Dedifferentiated amniotic fluid mesenchymal stem cell (primary cell): ENCODE measurements around the gene CSDE1.

Experiments
- DNase-seq: peaks from one replicate; pipeline ENCODE4 v3.0.0-alpha.2; 2016; ENCODE audit errors: extremely low spot score

Gene CSDE1

DNA sequence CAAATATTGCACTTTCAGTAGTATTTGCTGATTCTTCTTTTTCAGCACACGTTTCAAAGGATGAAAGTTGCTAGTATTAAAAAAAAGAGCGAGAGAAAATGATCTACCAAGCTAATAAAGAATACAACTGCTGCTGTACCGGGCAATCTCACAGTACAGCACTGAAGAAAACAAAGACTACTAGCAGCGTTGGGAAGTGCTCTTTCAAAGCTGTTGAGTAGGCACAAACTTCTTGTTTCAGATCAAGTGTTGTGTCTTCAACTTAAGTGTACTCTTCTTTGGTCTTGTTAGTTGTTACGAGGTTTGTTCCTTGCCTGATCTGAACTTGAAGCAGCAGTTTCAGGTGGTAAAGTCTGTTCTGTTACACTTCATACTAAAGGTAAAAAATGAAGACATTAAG, 7.9 kb downstream of the CSDE1 start:
- DNase-seq: no peak

GRCh38 chr1:114746450-114747121, 11.2 kb downstream of the CSDE1 start:
- no peak for DNase-seq

DNA sequence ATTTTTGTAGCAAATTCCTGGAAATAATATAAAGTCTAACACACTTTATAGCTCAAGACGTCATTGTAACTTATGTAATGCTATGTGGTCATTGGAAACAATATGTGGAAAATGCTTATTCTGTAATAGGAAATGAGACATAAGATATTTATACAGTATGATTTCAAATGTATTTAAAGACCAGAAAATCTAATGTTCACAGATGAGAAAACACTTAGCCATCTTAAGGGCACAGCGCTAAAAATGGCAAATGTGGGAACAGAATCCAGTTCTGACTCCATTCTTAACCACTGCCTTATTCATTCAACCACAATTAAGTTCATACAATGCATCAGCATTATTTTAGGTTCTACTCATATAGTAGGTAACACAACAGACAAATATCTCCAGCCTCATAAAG, 12.5 kb downstream of the CSDE1 start:
- DNase-seq: no peak

DNA sequence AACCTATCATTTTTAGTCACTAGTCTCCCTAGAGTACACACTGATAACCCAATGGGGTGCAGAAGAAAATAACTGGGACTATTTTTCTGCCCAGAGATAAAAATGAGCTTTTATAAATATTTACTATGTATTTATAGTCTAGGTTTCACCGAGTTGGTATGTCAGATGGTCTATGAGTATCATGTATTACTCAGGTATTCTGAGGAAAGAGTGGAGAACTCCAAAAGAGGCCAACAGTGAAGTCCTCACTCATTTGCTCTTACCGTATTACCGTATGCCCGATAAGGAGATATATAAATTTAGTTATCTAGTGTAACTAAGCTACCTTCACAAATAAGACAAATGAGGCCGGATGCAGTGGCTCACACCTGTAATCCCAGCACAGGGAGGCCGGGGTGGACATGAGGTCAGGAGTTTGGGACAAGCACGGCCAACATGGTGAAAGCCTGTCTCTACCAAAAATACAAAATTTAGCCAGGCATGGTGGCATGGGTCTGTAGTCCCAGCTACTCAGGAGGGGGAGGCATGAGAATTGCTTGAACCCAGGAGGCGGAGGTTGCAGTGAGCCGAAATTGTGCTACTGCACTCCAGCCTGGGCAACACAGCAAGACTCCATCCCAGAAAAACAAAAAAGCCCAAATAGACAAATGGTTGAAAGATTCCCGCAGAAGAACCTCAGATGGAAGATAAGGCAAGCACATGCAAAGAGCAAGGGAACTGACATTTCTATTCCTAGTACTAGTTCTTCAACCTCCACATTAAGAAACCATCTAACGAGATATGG, 15.6 kb downstream of the CSDE1 start:
- DNase-seq: no peak

DNA sequence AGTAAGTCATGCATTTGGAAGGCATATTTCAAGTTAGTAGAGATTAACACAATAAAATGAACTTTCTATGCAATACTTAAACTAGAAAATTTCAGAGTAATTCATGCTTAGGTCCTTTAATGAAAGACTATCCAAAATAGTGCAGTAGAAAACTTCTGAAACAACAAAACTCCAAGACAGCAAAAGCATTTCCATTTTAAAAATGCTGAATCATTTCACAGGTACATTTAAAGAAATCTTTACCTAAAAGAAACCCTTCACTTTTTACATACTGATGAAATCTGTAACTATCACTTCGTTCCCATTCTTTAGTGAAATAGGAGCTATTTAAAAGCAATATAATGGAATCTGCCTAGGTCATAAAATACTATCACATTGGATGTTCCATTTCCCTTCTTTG, 17.5 kb downstream of the CSDE1 start:
- DNase-seq: no peak

DNA sequence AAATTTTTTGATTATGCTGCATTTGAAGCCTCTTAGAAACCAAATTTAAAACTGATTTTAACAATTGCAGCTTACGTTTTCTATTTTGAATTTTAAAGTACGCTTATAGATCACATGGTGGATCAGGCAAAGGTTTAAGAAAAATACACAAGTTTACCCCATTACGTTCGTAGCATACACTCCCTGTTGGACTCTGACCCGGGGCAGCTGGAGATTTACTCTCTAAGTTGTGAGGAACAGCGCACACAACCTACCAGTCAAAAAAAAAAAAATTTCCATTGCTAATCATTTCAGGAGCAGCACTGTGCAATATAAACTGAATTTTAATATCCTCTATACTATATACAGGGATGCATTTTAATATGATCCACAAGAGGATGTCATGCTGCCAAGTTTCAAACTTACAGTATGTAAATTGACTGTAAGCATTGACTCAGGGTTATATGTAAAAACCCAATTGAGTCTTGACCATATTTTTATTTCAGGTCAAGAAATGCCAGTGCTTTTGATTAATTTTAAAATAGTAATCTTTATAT, 20.4 kb downstream of the CSDE1 start:
- no peak for DNase-seq

DNA sequence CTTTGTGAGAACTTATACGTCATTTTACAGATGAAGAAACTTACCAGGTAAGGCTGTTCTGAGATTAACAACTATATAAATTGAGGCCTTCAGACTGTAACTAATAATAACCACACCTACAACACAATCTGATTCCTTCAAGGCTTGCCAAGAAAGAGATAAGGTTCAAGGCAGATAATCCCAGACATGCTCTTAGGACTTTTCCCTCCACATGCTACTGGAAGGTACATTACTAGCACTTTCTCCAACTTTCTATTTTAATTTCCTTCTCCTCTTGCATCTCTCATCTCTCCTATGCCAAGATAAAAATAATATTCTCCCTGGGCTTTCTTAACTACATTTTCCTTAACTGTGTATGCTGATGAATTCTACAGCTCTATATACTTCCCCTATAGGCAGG, 22.3 kb downstream of the CSDE1 start:
- DNase-seq: no peak

DNA sequence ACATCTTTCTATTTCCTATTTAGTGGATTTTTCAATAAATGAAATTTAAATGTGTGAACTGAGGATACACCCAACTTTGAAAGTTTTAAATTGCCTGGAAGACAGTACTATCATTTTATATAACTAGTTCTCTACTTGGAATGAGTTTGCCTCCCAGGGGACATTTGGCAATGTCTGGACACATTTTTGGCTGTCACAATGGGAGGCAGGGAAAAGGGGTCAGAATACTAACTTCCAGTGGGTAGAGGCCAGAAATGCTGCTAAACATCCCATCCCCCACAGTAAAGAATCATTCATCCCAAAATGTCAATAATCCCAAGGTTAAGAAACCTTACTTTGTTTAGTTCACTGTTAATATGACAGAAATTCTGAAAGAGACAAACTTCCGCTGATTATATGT, 28.0 kb downstream of the CSDE1 start:
- DNase-seq: no peak

DNA sequence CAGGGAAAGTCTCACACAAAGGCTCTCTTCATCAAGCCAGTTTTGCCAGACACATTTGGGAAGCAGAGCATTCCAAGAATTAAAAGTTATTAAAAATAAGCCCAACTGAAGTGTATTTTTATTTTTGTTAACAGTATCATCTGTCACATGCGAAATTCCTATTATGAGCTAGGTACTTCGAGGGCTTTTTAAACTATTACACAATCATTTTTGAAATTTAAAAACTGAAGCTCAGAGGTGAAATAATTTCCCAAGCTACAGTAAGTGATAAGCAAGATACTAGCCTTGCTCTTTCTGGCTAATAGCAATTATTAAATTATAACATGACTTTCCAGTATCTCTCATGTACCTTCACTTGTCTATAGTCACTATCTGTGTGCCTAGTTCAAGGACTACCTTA, 29.2 kb downstream of the CSDE1 start:
- DNase-seq: no peak

DNA sequence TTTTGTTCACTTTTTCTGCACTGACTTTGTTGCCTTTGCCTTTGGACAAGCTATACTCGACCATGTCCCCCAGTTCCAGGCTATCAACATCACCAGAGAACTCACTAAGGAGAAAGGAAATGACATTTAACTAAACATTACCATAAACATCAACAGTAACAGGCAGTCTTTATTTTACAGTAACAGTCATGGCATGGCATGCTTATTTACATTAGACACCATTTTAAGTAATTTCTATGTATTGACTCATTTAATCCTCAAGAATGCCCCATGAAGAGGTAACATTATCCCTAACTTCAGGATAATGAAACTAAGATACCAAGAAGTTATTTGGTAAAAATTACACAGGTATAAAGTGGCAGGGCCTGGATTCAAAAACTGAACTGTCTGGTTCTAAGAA, 32.6 kb downstream of the CSDE1 start:
- DNase-seq: no peak

GRCh38 chr1:114723915-114724314, 33.9 kb downstream of the CSDE1 start:
- DNase-seq: no peak

DNA sequence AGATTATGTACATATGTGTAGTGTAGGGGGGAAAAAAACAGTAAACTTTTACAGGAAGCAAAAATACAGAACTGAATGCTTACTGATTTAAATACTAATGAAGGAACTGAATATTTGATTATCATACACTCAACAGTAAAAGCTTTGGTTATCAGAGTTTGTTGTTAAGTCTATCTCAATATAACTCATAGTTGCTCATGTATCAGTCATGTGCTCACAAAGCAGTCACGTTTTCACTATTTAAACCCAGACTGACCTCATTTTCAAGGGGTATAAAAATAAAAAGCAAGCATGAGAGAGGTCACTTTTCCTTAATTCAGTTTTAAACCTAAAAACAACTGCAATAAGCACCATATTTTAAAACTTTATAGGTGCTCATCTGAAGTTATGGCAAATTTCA, 34.3 kb downstream of the CSDE1 start:
- DNase-seq: no peak

- no peak for DNase-seq
These were observed 37.3 kb downstream of the CSDE1 start for GRCh38 chr1:114720492-114720891.

GRCh38 chr1:114719424-114719787, 38.4 kb downstream of the CSDE1 start:
- DNase-seq: no peak

- DNase-seq: no peak
These were observed 38.9 kb downstream of the CSDE1 start for GRCh38 chr1:114718661-114719423.

DNA sequence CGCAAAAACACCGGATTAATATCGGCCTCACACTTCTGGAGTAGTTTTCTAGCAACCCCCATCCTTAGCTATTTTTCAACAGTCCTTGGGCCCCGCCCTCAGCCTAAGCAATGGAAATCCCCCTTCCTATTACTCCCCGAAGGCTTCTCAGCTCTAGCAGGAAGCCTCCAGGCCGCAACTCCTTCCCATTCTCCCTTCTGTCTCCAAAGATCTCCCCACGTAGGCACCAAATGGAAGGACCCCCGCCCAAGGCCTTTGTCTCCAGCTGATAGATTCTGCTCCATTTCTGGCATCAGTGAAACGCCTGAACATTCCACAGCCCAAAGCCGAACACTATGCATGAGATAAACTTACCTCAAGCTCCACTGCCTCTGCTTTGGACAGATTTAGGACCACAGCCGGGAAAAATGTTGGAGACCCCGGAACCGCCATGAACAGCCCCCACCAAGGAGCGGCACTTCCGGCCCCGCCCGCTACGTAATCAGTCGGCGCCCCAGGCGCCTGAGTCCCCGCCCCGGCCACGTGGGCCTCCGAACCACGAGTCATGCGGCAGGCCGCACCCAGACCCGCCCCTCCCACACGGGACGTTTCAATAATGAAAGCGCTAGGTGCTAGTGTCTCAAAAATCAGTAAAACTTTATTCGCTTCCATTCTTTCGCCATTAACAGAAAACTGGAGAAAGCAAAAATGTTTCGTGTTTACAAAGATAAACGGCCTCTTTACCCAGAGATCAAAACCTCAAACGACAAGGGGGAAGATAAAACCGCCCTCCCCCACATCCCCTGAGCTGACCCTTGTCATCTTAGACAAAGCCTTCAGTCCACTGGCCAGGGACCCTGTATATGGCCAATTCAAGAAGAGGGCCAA, 41.2 kb downstream of the CSDE1 start, which contains the start of gene NRAS:
TSS of gene NRAS (minus strand) at position 468 of the 867 bp plus-strand sequence. CDS start 611 bp downstream, outside the sequence.
- peak; percentile 92 for DNase-seq

DNA sequence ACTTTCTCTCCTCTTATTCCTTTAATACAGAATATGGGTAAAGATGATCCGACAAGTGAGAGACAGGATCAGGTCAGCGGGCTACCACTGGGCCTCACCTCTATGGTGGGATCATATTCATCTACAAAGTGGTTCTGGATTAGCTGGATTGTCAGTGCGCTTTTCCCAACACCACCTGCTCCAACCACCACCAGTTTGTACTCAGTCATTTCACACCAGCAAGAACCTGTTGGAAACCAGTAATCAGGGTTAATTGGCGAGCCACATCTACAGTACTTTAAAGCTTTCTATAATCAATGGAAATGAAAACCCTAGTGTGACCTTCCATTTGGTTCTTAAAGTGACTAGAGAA, 41.9 kb downstream of the CSDE1 start:
- no peak for DNase-seq

DNA sequence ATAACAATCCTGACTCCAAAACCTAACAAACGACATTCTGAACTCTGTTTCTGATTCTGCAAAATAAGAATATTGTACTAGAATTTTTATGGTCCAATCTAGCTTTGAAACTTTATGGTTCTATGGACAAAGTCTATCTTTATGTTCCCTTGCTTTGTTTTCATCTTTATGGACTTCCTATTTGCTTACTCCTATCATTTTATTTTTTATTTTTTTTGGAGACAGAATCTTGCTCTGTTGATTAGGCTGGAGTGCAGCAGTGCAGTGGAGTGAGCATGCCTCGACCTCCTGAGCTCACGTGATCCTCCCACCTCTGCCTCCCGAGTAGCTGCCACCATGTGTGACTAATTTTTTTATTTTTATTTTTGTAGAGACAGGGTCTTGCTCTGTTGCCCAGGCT, 44.8 kb downstream of the CSDE1 start:
- DNase-seq: no peak

GRCh38 chr1:114710360-114710759, 47.4 kb downstream of the CSDE1 start:
- DNase-seq: no peak

DNA sequence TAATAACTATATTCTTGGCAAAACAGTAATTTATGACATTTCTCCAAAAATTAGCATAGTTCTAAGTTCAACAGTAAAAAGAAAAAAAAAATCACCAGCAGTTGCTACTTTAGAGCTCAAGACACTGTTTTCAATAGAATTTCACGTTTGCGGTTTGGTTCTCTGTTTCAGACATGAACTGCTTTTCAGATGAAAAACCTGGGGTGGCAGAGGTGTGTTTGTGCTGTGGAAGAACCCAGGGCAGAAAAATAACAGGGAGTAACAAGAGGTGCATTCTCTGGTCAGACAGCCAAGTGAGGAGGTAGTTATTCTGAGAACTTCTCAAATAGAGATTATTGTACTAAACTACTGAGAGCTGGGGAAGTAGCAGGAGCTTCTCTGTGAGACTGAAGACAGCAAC, 50.2 kb downstream of the CSDE1 start:
- DNase-seq: no peak

DNA sequence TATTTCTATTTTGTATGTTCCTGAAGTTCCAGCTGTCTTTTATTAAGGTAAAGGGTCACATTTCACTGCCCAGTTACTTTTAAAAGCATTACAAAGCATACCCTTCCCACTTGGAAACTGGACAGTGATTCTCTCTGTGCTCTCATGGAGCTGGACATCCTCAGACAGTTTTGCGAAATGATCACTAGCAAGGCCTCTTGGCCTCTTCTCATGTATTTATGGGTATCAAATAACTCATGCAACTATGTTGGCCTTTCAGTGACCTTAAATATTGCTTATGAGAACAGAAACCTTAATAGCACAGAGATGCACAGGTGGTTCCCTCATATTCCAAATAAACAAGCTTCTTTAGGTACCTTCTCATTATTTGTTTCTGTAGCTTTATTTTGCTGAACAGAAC, 54.5 kb downstream of the CSDE1 start:
- DNase-seq: no peak

DNA sequence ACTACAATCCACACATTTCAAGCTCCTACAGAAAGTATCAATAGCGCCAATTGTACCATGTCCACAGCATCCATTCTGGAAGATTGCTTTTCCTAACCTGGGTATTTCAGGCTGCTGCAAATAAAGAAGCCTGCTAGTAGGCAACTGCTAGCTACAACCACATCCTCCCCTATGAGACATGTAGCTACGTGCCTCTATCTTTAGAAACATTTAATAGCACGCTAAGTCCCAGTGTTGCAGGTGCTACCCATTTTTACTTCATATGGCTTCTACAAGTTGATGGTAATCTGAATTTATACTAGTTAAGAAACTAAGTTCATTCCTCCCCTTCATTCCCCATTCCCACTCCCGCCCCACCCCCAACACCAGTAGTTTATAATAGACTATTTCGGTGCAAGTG, 55.0 kb downstream of the CSDE1 start:
- no peak for DNase-seq
